ENCODE results near the gene CAMKK2.

Gene CAMKK2

DNA sequence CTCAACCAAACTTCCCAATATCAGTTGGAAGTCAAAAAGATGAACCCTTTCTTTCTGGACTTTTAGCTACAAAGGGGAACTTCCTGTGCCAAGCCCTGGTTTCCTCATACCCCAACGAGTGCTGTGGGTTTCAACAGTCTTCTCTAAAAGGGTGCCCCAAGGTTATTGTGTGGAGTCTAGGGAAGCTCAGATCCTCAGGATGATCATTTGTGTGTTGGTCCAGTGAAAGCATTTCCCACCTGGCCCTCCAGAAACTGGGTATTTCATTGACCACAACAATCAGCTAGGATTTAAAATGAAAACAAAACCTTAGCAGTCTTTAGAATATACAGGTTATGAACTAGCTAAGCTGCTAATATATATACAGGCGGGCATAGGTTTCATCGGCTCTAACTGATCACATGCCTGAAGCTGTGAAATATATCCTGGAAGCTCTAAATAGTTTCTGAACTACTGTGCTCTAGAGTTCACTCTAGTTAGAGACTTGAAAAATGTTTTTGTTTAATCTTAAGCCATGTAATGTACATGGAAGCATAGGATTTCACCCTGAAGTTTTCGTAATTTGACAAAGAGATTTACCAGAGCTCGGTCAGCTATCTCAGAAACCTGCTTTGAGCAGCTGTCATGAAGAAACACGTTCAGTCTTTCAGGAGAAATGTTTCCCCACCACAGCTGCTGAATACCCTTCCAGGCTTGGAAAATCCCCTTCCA, 57.0 kb downstream of the CAMKK2 start:
- Histone ChIP-seq H3K36me3 (ENCODE audit: insufficient read depth, low read length) (peaks cover 62% of the 10 kb centered on the region), H3K27ac (ENCODE audit: low read length) (0 out of 2 replicates have a peak overlapping the region, but pooled peaks have one; percentile 45), H3K9ac (ENCODE audit: low read depth, low read length) (no peak overlapping the region), H4K20me1 (ENCODE audit: insufficient read depth, low read length) (no peaks in the 10 kb centered on the region), H3K27me3 (ENCODE audit: insufficient read depth, low read length, poor library complexity) (no peaks in the 10 kb centered on the region), H3K4me1 (ENCODE audit: insufficient read depth, low read length) (no peaks in the 10 kb centered on the region), H3K4me2 (ENCODE audit: insufficient read depth, low read length) (no peak overlapping the region), H2AFZ (ENCODE audit: low read depth, low read length) (no peak overlapping the region), H3K79me2 (ENCODE audit: insufficient read depth, low read length) (no peaks in the 10 kb centered on the region), H3K4me3 (ENCODE audit: low read depth in 1 of 2, low read length in 2 of 2) (no peak overlapping the region), H3K9me3 (ENCODE audit: insufficient read depth, low read length, severe bottlenecking) (no peaks in the 10 kb centered on the region)
- DNase-seq (no peak), ATAC-seq (ENCODE audit: insufficient read depth, low read depth) (no peak)
- no peak for TF ChIP-seq CTCF (IDR thresholded peaks at IDR 0.05; ENCODE audit: borderline replicate concordance, extremely low read depth, low read length, poor library complexity, severe bottlenecking)

- 0 out of 2 replicates have a peak overlapping the region, but pooled peaks have one; percentile 45 for H3K27ac ChIP-seq (ENCODE audit: low read length)
These were observed 57.7 kb downstream of the CAMKK2 start for GRCh38 chr12:121238604-121239350.

DNA sequence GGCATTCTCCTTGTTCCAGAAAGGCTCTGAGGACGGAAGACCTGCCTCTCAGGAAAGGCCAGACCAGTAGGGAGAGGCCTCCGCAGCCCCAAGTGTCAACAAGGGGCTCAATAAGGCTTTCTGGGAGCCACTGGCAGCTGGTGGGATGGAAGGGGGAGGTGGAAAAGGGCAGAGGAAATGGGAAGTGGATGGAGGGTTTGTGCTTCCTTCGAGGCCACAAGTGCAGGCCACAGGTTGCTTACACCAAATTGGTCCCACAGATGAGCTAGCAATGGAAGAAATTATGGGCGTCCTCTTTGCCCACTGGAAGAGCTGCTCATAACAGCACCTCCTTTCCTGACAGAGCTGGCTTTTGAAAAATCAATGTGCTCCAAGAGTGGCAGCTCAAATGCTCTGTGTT, 58.4 kb downstream of the CAMKK2 start:
- no peaks in the 10 kb centered on the region for H4K20me1 ChIP-seq (ENCODE audit: insufficient read depth, low read length)
- no peaks in the 10 kb centered on the region for H3K9me3 ChIP-seq (ENCODE audit: insufficient read depth, low read length, severe bottlenecking)
- H2AFZ ChIP-seq (ENCODE audit: low read depth, low read length) = no peak overlapping the region
- H3K4me3 ChIP-seq (ENCODE audit: low read depth in 1 of 2, low read length in 2 of 2) = no peak overlapping the region
- TF ChIP-seq EZH2 (IDR thresholded peaks at IDR 0.05; ENCODE audit: borderline replicate concordance, low read depth, low read length, severe bottlenecking) (no peak), CTCF (IDR thresholded peaks at IDR 0.05; ENCODE audit: borderline replicate concordance, extremely low read depth, low read length, poor library complexity, severe bottlenecking) (no peak)
- H3K4me2 ChIP-seq (ENCODE audit: insufficient read depth, low read length) = no peak overlapping the region
- H3K27ac ChIP-seq (ENCODE audit: low read length) = no peak overlapping the region; the same call in 1 of the 2 replicates
- H3K79me2 ChIP-seq (ENCODE audit: insufficient read depth, low read length) = no peaks in the 10 kb centered on the region
- peaks cover 49% of the 10 kb centered on the region; the same call in 1 of the 2 replicates for H3K36me3 ChIP-seq (ENCODE audit: insufficient read depth, low read length)
- ATAC-seq (ENCODE audit: insufficient read depth, low read depth) (no peak), DNase-seq (no peak)
- H3K4me1 ChIP-seq (ENCODE audit: insufficient read depth, low read length) = no peaks in the 10 kb centered on the region
- no peak overlapping the region for H3K9ac ChIP-seq (ENCODE audit: low read depth, low read length)
- no peaks in the 10 kb centered on the region for H3K27me3 ChIP-seq (ENCODE audit: insufficient read depth, low read length, poor library complexity)

More at GRCh38 chr12:121238604-121239350, 57.7 kb downstream of the CAMKK2 start:
- TF ChIP-seq EZH2 (IDR thresholded peaks at IDR 0.05; ENCODE audit: borderline replicate concordance, low read depth, low read length, severe bottlenecking) (no peak), CTCF (IDR thresholded peaks at IDR 0.05; ENCODE audit: borderline replicate concordance, extremely low read depth, low read length, poor library complexity, severe bottlenecking) (no peak)
- Histone ChIP-seq H3K9me3 (ENCODE audit: insufficient read depth, low read length, severe bottlenecking) (no peaks in the 10 kb centered on the region), H3K4me1 (ENCODE audit: insufficient read depth, low read length) (no peaks in the 10 kb centered on the region), H3K4me3 (ENCODE audit: low read depth in 1 of 2, low read length in 2 of 2) (no peak overlapping the region), H3K27me3 (ENCODE audit: insufficient read depth, low read length, poor library complexity) (no peaks in the 10 kb centered on the region), H4K20me1 (ENCODE audit: insufficient read depth, low read length) (no peaks in the 10 kb centered on the region), H3K36me3 (ENCODE audit: insufficient read depth, low read length) (peaks cover 56% of the 10 kb centered on the region), H2AFZ (ENCODE audit: low read depth, low read length) (no peak overlapping the region), H3K9ac (ENCODE audit: low read depth, low read length) (no peak overlapping the region), H3K79me2 (ENCODE audit: insufficient read depth, low read length) (no peaks in the 10 kb centered on the region), H3K4me2 (ENCODE audit: insufficient read depth, low read length) (no peak overlapping the region)
- no peak for DNase-seq
- no peak for ATAC-seq (ENCODE audit: insufficient read depth, low read depth)

Data from DND-41 (cell line).